WTC11 (cell line): ENCODE measurements around the gene KCNIP1. TPM values are rescaled to one million over a fixed set of nuclear protein-coding genes. Genes with fewer than 3 reads are reported as not detected.

Experiments
- ATAC-seq: fragments of 200-7000 bp; cut with Tn5 transposase; 2 replicates; pipeline ENCODE4 v1.10.0; 2021; ENCODE audit warnings: mild to moderate bottlenecking, moderate library complexity
- CTCF ChIA-PET: fragments of 300-600 bp; sonication (Branson Sonifier 250); formaldehyde crosslinking; loops from one replicate; lab custom pipeline; 2021; ENCODE audit warnings: antibody characterized with exemption; lab: Charles Lee
- POLR2A ChIA-PET: fragments of 350-600 bp; sonication (Branson Sonifier 250); formaldehyde crosslinking; loops from one replicate; lab custom pipeline; 2021; ENCODE audit warnings: antibody characterized with exemption; lab: Charles Lee
- DNase-seq: peaks from one replicate; pipeline ENCODE4 v3.0.0; 2021; ENCODE audit warnings: low spot score
- H3K27ac Mint-ChIP-seq: 2 replicates; pipeline ENCODE4 v1.8.0; 2021; ENCODE audit warnings: mixed read lengths
- H3K27me3 Mint-ChIP-seq: 2 replicates; pipeline ENCODE4 v1.8.0; 2021; ENCODE audit warnings: low read depth, mild to moderate bottlenecking, moderate library complexity, mixed read lengths
- H3K36me3 Mint-ChIP-seq: 2 replicates; pipeline ENCODE4 v1.8.0; 2021; ENCODE audit warnings: mixed read lengths
- H3K4me1 Mint-ChIP-seq: 2 replicates; pipeline ENCODE4 v1.8.0; 2022; ENCODE audit warnings: mixed read lengths
- H3K4me3 Mint-ChIP-seq: 2 replicates; pipeline ENCODE4 v1.8.0; 2021; ENCODE audit warnings: mild to moderate bottlenecking, moderate library complexity, mixed read lengths
- H3K9me3 Mint-ChIP-seq: 2 replicates; pipeline ENCODE4 v1.8.0; 2021; ENCODE audit warnings: mixed read lengths
- ATF3 ChIP-seq: sonication (generic); formaldehyde crosslinking; conservative IDR thresholded peaks from 2 replicates; pipeline ENCODE4 v1.8.1; 2022; ENCODE audit warnings: mild to moderate bottlenecking, missing genetic modification reagents
- CTCF ChIP-seq: fragments of 200-600 bp; IDR thresholded peaks from 2 replicates; pipeline ENCODE4 v1.8.0; 2022; ENCODE audit warnings: antibody characterized with exemption
- ESRRA ChIP-seq: sonication (generic); formaldehyde crosslinking; IDR thresholded peaks from 2 replicates; pipeline ENCODE4 v1.8.1; 2022; ENCODE audit warnings: mild to moderate bottlenecking, missing genetic modification reagents, borderline replicate concordance
- HMGA2 ChIP-seq: fragments of 250-450 bp; sonication (Bioruptor Pico); IDR thresholded peaks from 2 replicates; pipeline ENCODE4 v1.4.0; 2021; ENCODE audit warnings: mild to moderate bottlenecking, moderate library complexity
- HMGXB4 ChIP-seq: sonication (generic); formaldehyde crosslinking; IDR thresholded peaks from 2 replicates; pipeline ENCODE4 v1.8.1; 2023; ENCODE audit warnings: mild to moderate bottlenecking, moderate library complexity, missing genetic modification reagents
- MLX ChIP-seq: sonication (generic); formaldehyde crosslinking; IDR thresholded peaks from 2 replicates; pipeline ENCODE4 v1.8.1; 2023; ENCODE audit warnings: mild to moderate bottlenecking, missing genetic modification reagents, moderate library complexity
- NR2C2 ChIP-seq: sonication (generic); formaldehyde crosslinking; IDR thresholded peaks from 2 replicates; pipeline ENCODE4 v1.8.0; 2022; ENCODE audit warnings: mild to moderate bottlenecking, missing genetic modification reagents
- PRDM15 ChIP-seq: sonication (generic); formaldehyde crosslinking; IDR thresholded peaks from 2 replicates; pipeline ENCODE4 v1.8.0; 2022; ENCODE audit warnings: missing genetic modification reagents
- PREB ChIP-seq: sonication (generic); formaldehyde crosslinking; IDR thresholded peaks from 2 replicates; pipeline ENCODE4 v1.8.1; 2022; ENCODE audit warnings: mild to moderate bottlenecking, missing genetic modification reagents, moderate library complexity, borderline replicate concordance
- TEAD4 ChIP-seq: sonication (generic); formaldehyde crosslinking; IDR thresholded peaks from 2 replicates; pipeline ENCODE4 v1.8.0; 2022; ENCODE audit warnings: mild to moderate bottlenecking, missing genetic modification reagents
- USF2 ChIP-seq: sonication (generic); formaldehyde crosslinking; IDR thresholded peaks from 2 replicates; pipeline ENCODE4 v1.8.1; 2023; ENCODE audit warnings: mild to moderate bottlenecking, missing genetic modification reagents, moderate library complexity
- ZNF232 ChIP-seq: sonication (generic); formaldehyde crosslinking; IDR thresholded peaks from 2 replicates; pipeline ENCODE4 v1.8.0; 2022; ENCODE audit warnings: mild to moderate bottlenecking, missing genetic modification reagents
- ZNF396 ChIP-seq: fragments of 250-450 bp; sonication (Bioruptor Pico); IDR thresholded peaks from 2 replicates; pipeline ENCODE4 v1.8.0; 2021; ENCODE audit warnings: mild to moderate bottlenecking, moderate library complexity, borderline replicate concordance
- ZNF423 ChIP-seq: fragments of 250-450 bp; sonication (Bioruptor Pico); IDR thresholded peaks from 2 replicates; pipeline ENCODE4 v2.1.2; 2022; ENCODE audit warnings: mild to moderate bottlenecking, moderate library complexity
- total RNA-seq: library from RNA; stranded (reverse); gene quantifications from 3 replicates; pipeline ENCODE4 v1.2.3, GENCODE V29; 2021

KCNIP1 gene
- total RNA-seq, 1 experiment from 2014 or later: 0.59 TPM

GRCh38 chr5:170638454-170639220 is 134.8 kb downstream of the KCNIP1 start:
- Mint-ChIP-seq H3K4me3 (peak overlapping the region; percentile 2; the same call in 1 of the 2 replicates), H3K27ac (no peak overlapping the region), H3K4me1 (peaks cover 46% of the 10 kb centered on the region), H3K27me3 (peaks cover 5% of the 10 kb centered on the region), H3K9me3 (peaks cover 4% of the 10 kb centered on the region; the same call in 1 of the 2 replicates), H3K36me3 (no peaks in the 10 kb centered on the region)
- peak; percentile 96 for DNase-seq
- ATAC-seq: peak; percentile 88
- ChIA-PET CTCF (interaction anchor here (0.6 to 5.0 kb wide), 25 partner anchors 14 to 1936 kb away, joined by 3 to 55 read pairs (median 4); no protein-coding TSS in a partner anchor), POLR2A (interaction anchor here (1.0 kb wide), 1 partner anchor 107 kb away, joined by 5 read pairs; no protein-coding TSS in a partner anchor)
- no peak for TF ChIP-seq ZNF396 (CRISPR knock-in tag)
- no peak for TF ChIP-seq ATF3 (CRISPR knock-in tag)
- TF ChIP-seq ZNF232: no peak
- TF ChIP-seq HMGXB4 (CRISPR knock-in tag): 0 out of 2 replicates have a peak, but pooled peaks have one; percentile 31
- TF ChIP-seq MLX (CRISPR knock-in tag): no peak
- TF ChIP-seq ZNF423: peak; percentile 81; the same call in 1 of the 2 replicates
- no peak for TF ChIP-seq TEAD4 (CRISPR knock-in tag)
- no peak for TF ChIP-seq NR2C2
- peak; percentile 92 for TF ChIP-seq CTCF
- peak; percentile 47 for TF ChIP-seq USF2
- TF ChIP-seq PRDM15 (CRISPR knock-in tag): no peak
- TF ChIP-seq ESRRA (CRISPR knock-in tag): no peak
- TF ChIP-seq HMGA2: no peak
- TF ChIP-seq PREB (CRISPR knock-in tag): no peak
